ENCODE data around the gene DPP7.

DNA sequence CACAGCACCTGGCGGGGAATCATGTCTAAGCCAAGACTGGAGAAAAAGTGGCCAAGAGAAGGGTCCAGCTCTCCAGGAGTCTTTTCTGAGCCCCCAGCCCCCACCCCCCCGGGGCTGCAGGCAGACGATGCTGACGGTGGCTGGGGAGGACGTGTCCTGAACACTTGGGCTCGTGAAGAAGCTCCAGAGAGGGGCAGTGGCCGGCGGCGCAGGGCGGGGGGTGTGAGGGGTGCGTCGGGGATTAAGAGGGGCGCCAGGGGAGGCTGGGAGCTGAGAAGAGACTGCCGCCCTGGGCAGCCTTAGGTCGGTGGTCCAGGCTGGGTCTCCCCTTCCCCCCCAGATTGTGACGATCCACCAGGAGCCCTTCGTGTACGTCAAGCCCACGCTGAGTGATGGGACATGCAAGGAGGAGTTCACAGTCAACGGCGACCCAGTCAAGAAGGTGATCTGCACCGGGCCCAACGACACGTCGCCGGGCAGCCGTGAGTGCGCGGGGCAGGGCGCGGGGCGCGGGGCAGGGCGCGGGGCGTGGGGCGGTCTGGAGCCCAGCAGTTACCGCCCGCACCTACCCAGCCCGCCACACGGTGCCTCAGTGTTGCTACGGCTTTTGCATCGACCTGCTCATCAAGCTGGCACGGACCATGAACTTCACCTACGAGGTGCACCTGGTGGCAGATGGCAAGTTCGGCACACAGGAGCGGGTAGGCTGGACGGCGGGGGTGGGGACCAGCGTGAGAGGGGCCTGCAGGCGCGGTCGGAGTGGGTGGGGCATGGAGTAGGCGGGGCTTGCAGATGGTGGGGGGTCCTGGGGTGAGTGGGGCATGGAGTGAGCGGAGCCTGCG lies 46.4 kb upstream of the DPP7 start:
- TF ChIP-seq, protein P1, sequence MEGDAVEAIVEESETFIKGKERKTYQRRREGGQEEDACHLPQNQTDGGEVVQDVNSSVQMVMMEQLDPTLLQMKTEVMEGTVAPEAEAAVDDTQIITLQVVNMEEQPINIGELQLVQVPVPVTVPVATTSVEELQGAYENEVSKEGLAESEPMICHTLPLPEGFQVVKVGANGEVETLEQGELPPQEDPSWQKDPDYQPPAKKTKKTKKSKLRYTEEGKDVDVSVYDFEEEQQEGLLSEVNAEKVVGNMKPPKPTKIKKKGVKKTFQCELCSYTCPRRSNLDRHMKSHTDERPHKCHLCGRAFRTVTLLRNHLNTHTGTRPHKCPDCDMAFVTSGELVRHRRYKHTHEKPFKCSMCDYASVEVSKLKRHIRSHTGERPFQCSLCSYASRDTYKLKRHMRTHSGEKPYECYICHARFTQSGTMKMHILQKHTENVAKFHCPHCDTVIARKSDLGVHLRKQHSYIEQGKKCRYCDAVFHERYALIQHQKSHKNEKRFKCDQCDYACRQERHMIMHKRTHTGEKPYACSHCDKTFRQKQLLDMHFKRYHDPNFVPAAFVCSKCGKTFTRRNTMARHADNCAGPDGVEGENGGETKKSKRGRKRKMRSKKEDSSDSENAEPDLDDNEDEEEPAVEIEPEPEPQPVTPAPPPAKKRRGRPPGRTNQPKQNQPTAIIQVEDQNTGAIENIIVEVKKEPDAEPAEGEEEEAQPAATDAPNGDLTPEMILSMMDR (IDR thresholded peaks at IDR 0.05; ENCODE audit: low read length), result no peak
- TF ChIP-seq EZH2phosphoT487 (IDR thresholded peaks at IDR 0.05; ENCODE audit: low read length), result no peak

Data from MM.1S (cell line).